Gastroesophageal sphincter (tissue), 4 donors: ENCODE measurements around the gene GPATCH8. TPM values are rescaled to one million over a fixed set of nuclear protein-coding genes. Genes with fewer than 3 reads are reported as not detected.

Source experiments
- ATAC-seq: fragments of 150-250 bp; one replicate; pipeline ENCODE4 v1.9.1; 2016; ENCODE audit warnings: mild to moderate bottlenecking, moderate library complexity
- H3K27ac ChIP-seq, 4 donors: fragments of 200-600 bp; sonication (generic) in 3 of 4; 1 replicate in 3 of 4; 2 replicates in 1 of 4; pipeline ENCODE4 v1.5.1; 2016 to 2019
- H3K27me3 ChIP-seq: fragments of 200-600 bp; sonication (generic); one replicate; pipeline ENCODE4 v1.5.1; 2019
- H3K36me3 ChIP-seq, 2 donors: fragments of 200-600 bp; sonication (generic); one replicate each; pipeline ENCODE4 v1.5.1; 2019; ENCODE audit warnings: control low read depth in 1 of 2
- H3K4me1 ChIP-seq, 3 donors: fragments of 200-600 bp; sonication (generic); 1 replicate in 2 of 3; 2 replicates in 1 of 3; pipeline ENCODE4 v1.5.1; 2016 to 2019; ENCODE audit warnings: control low read depth in 2 of 3
- H3K4me3 ChIP-seq, 2 donors: fragments of 200-600 bp; sonication (generic); one replicate each; pipeline ENCODE4 v1.5.1; 2019; ENCODE audit warnings: mild to moderate bottlenecking in 1 of 2, moderate library complexity in 1 of 2
- H3K9me3 ChIP-seq, 3 donors: fragments of 200-600 bp; sonication (generic); one replicate each; pipeline ENCODE4 v1.5.1; 2017 to 2019; ENCODE audit warnings: control low read depth in 2 of 3
- EP300 ChIP-seq: sonication (generic); formaldehyde crosslinking; IDR thresholded peaks from one replicate; pipeline ENCODE4 v1.6.1; 2017; ENCODE audit warnings: antibody characterized with exemption, mild to moderate bottlenecking
- POLR2A ChIP-seq, 2 donors: fragments of 450-650 bp; IDR thresholded peaks; one replicate each; pipeline ENCODE4 v1.6.1; 2017; ENCODE audit warnings: antibody characterized with exemption in 2 of 2, mild to moderate bottlenecking in 2 of 2, moderate library complexity in 1 of 2
- POLR2AphosphoS5 ChIP-seq: sonication (generic); formaldehyde crosslinking; IDR thresholded peaks from one replicate; pipeline ENCODE4 v1.6.1; 2017; ENCODE audit warnings: antibody characterized with exemption
- WGBS, 2 donors: methylation state at CpG; one replicate each; pipeline ENCODE4 v1.1.5; 2018; ENCODE audit warnings: low coverage in 1 of 2; 5-methylcytosine and 5-hydroxymethylcytosine counted together
- total RNA-seq, 4 donors: library from RNA; depleted of rRNA; stranded (reverse); fragments of >200 nt; gene quantifications; one replicate each; pipeline ENCODE4 v1.1.0, GENCODE V29; 2016
- TF ChIP-seq, protein P1 (sequence below), 4 experiments: fragments of 200-600 bp in 2 of 4; fragments of 450-650 bp in 2 of 4; sonication (generic) in 1 of 4; IDR thresholded peaks; one replicate each; pipeline ENCODE4 v1.5.1; 2017 to 2019; ENCODE audit warnings: antibody characterized with exemption in 4 of 4, mild to moderate bottlenecking in 2 of 4, moderate library complexity in 2 of 4

The GPATCH8 gene
- total RNA-seq, 4 donors from 2014 or later = 21.8 to 54.6 (median 33.9) TPM

DNA sequence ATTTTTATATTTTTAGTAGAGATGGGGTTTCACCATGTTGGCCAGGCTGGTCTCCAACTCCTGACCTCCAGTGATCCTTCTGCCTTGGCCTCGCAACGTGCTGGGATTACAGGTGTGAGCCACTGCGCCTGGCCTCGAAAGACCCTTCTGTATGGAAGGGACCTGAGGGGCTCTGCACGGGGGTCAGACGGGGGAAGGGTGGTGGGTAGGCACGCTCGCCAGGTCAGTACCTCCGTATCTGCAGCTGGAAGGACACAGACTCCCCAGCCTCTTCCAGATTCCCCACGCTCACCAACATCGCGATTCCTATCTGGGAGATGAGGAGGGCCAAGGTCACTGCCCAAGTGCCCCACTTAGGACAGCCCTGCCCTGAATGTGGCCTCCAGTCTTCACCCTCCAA is 126.4 kb downstream of the GPATCH8 start:
- no peaks in the 10 kb centered on the region for H3K9me3 ChIP-seq
- peaks cover 11% of the 10 kb centered on the region for H3K27me3 ChIP-seq
- no peaks in the 10 kb centered on the region for H3K36me3 ChIP-seq
- peaks cover 0 to 26% (median 4%) of the 10 kb centered on the region in 3 donors for H3K4me1 ChIP-seq
- H3K4me3 ChIP-seq = no peak overlapping the region
- 62 to 87% methylated on average over 3 to 5 of the region's 12 CpGs for WGBS, 2 donors
- TF ChIP-seq EP300 (no peak), POLR2A (IDR thresholded peaks at IDR 0.05) (no peak), POLR2AphosphoS5 (no peak)
- TF ChIP-seq, protein P1, sequence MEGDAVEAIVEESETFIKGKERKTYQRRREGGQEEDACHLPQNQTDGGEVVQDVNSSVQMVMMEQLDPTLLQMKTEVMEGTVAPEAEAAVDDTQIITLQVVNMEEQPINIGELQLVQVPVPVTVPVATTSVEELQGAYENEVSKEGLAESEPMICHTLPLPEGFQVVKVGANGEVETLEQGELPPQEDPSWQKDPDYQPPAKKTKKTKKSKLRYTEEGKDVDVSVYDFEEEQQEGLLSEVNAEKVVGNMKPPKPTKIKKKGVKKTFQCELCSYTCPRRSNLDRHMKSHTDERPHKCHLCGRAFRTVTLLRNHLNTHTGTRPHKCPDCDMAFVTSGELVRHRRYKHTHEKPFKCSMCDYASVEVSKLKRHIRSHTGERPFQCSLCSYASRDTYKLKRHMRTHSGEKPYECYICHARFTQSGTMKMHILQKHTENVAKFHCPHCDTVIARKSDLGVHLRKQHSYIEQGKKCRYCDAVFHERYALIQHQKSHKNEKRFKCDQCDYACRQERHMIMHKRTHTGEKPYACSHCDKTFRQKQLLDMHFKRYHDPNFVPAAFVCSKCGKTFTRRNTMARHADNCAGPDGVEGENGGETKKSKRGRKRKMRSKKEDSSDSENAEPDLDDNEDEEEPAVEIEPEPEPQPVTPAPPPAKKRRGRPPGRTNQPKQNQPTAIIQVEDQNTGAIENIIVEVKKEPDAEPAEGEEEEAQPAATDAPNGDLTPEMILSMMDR (IDR thresholded peaks at IDR 0.05) = no peak
- H3K27ac ChIP-seq = no peak overlapping the region
- no peak for ATAC-seq

DNA sequence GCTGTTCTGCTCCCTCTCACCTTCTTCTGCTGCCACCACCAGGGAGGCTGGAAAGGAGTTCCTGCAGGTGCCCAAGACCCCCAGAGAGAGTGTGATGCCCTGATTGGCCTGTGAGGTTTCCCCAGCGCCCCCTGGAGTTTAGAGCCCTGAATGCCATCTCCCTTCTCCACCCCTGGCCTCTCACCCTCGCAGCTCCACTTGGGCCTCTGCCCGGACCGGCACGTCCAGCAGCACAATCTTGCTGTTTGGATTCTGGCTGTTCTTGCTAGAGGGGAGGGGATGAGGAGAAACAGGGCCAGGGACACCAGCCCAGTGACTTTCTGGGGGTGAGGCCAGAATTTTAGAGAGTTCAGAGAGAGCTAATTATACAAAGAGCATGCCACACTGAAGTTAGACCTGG is 127.1 kb downstream of the GPATCH8 start:
- no peak for ATAC-seq
- WGBS, 2 donors = no CpG with 5 or more reads among the region's 5 CpGs

DNA sequence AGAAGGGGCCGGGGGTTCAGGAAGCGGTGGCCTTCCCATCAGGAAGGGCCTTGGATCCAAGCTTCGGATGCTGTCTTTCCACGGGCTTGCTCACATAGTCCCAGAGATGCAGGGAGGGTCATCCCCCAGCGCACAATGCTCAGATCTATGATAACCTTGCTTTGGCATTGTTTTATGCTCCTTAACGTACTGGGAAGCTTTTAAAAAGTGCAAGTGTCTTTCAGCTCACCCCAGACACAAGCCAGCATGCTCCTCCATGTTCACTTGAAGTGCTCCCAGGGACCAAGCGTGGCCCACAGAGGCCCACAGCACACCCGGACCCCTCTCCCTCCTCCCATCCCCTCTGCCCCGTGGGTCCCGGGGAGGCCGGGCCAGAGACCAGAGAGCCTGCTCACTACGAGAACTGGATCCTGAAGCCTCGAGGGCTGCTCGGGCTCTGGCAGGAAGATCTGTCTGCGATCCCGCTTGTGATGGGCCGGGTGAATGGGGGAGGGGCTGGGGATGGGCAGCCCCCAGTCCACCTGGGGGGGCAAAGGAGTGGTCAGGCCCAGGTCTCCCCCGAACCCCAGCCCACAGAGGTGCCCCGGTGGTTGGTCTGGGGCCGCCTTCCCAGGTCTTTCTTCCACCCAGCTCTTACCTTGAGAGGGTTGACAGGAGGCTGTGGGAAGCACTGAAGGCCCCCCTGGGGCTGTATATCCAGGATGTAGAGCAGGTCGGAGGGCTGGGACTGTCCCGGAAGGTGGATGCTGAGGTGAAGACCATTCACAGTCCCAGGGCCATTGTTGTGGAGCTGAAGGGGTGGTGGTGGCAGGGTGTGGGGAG is 127.8 kb downstream of the GPATCH8 start:
- peaks cover 0 to 26% (median 4%) of the 10 kb centered on the region in 3 donors for H3K4me1 ChIP-seq
- TF ChIP-seq EP300 (no peak), POLR2A (IDR thresholded peaks at IDR 0.05) (no peak), POLR2AphosphoS5 (no peak)
- TF ChIP-seq, protein P1 (IDR thresholded peaks at IDR 0.05) = no peak
- peak; percentile 18 for ATAC-seq
- H3K9me3 ChIP-seq = no peaks in the 10 kb centered on the region
- no peaks in the 10 kb centered on the region for H3K36me3 ChIP-seq
- H3K27ac ChIP-seq = no peak overlapping the region
- H3K27me3 ChIP-seq = peaks cover 22% of the 10 kb centered on the region
- H3K4me3 ChIP-seq = peak overlapping the region in 1 of 2 donors; percentile 4
- no CpG with 5 or more reads among the region's 22 CpGs for WGBS, 2 donors

More for the DNA sequence above, 127.1 kb downstream of the GPATCH8 start:
- no peak for TF ChIP-seq POLR2A (IDR thresholded peaks at IDR 0.05)
- TF ChIP-seq, protein P1 (IDR thresholded peaks at IDR 0.05) = peak in 2 of 4 experiments; percentile 16 to 30
- Histone ChIP-seq H3K27ac (no peak overlapping the region), H3K9me3 (no peaks in the 10 kb centered on the region), H3K4me1 (peaks cover 0 to 26% (median 4%) of the 10 kb centered on the region in 3 donors), H3K4me3 (no peak overlapping the region), H3K36me3 (no peaks in the 10 kb centered on the region), H3K27me3 (peaks cover 14% of the 10 kb centered on the region)

DNA sequence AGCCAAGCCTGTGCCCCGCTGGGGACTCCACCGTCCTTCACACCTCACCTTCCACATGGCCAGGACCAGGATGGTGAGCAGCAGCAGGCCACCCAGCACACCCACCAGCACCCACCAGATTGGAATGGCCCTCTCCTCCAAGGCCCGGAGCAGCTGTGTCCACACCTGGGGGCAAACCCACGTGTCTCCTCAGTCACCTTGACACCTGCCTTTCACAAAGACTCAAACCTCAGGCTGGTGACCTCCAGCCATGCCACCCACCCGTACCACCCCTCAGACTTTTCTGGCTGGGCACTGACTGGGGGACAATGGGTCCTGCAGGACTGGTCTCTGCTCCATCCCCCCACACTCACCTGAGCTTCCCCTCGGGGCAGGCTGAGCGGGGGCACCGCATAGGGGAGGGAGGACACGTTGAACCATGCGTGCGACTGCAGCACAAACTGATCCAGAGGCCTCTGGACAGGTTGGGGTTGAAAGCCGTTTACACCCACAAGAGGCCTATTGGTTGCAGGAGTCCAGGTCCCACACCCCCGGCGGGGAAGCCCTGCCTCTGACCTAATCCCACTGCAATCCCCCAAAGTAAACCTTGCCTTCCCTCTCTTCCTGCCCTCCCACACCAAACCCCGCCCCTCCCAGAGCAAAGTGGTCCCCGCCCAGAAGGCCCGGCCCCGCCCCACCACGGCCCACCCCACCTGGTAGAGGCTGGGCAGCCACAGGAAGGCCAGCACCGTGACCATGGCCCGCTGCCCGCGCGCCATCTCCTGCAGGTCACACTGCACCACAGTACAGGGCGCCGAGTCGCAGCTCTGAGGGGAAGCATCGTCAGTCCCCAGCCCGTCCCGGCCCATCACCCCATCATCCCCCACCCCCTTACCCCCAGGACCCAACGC is 128.7 kb downstream of the GPATCH8 start:
- Histone ChIP-seq H3K27me3 (peaks cover 30% of the 10 kb centered on the region), H3K4me3 (peak overlapping the region in 1 of 2 donors; percentile 4), H3K27ac (no peak overlapping the region), H3K4me1 (peaks cover 0 to 26% (median 4%) of the 10 kb centered on the region in 3 donors), H3K9me3 (no peaks in the 10 kb centered on the region), H3K36me3 (no peaks in the 10 kb centered on the region)
- ATAC-seq = peak; percentile 61
- no peak for TF ChIP-seq POLR2AphosphoS5
- TF ChIP-seq EP300 = no peak
- TF ChIP-seq POLR2A (IDR thresholded peaks at IDR 0.05) = no peak
- TF ChIP-seq, protein P1 (IDR thresholded peaks at IDR 0.05) = no peak
- 87% methylated on average over 3 of the region's 31 CpGs; no CpG with 5 or more reads in 1 of the 2 donors for WGBS, 2 donors
